WTC11 (cell line): ENCODE measurements around the gene NRN1L. TPM values are rescaled to one million over a fixed set of nuclear protein-coding genes. Genes with fewer than 3 reads are reported as not detected.
A peak's percentile ranks its signal among the peaks of the same experiment; 100 is the strongest.

ENCODE experiments used
- AR ChIP-seq: fragments of 250-450 bp; sonication (Bioruptor Pico); IDR thresholded peaks from 2 replicates; pipeline ENCODE4 v1.9.0; 2021; ENCODE audit warnings: mild to moderate bottlenecking
- ARID4B ChIP-seq: sonication (generic); formaldehyde crosslinking; IDR thresholded peaks from 2 replicates; pipeline ENCODE4 v1.8.0; 2023; ENCODE audit warnings: missing genetic modification reagents, mild to moderate bottlenecking, borderline replicate concordance
- E2F1 ChIP-seq: sonication (generic); formaldehyde crosslinking; IDR thresholded peaks from 2 replicates; pipeline ENCODE4 v1.8.0; 2022; ENCODE audit warnings: mild to moderate bottlenecking, missing genetic modification reagents
- E2F4 ChIP-seq: sonication (generic); formaldehyde crosslinking; IDR thresholded peaks from 2 replicates; pipeline ENCODE4 v1.8.1; 2022; ENCODE audit warnings: low read depth, mild to moderate bottlenecking, moderate library complexity, missing genetic modification reagents, borderline replicate concordance
- ERG ChIP-seq: fragments of 250-450 bp; sonication (Bioruptor Pico); IDR thresholded peaks from 2 replicates; pipeline ENCODE4 v1.8.0; 2021; ENCODE audit warnings: mild to moderate bottlenecking
- HMGXB4 ChIP-seq: sonication (generic); formaldehyde crosslinking; IDR thresholded peaks from 2 replicates; pipeline ENCODE4 v1.8.1; 2023; ENCODE audit warnings: mild to moderate bottlenecking, moderate library complexity, missing genetic modification reagents
- IRF2 ChIP-seq: sonication (generic); formaldehyde crosslinking; IDR thresholded peaks from 2 replicates; pipeline ENCODE4 v1.8.0; 2022; ENCODE audit warnings: low read depth, missing genetic modification reagents, borderline replicate concordance
- MXD4 ChIP-seq: fragments of 250-450 bp; sonication (Bioruptor Pico); IDR thresholded peaks from 2 replicates; pipeline ENCODE4 v1.8.0; 2021; ENCODE audit warnings: mild to moderate bottlenecking, moderate library complexity, borderline replicate concordance
- NFYB ChIP-seq: sonication (generic); formaldehyde crosslinking; conservative IDR thresholded peaks from 2 replicates; pipeline ENCODE4 v1.8.0; 2022; ENCODE audit warnings: low read depth, missing genetic modification reagents
- PRDM15 ChIP-seq: sonication (generic); formaldehyde crosslinking; IDR thresholded peaks from 2 replicates; pipeline ENCODE4 v1.8.0; 2022; ENCODE audit warnings: missing genetic modification reagents
- PRRX2 ChIP-seq: fragments of 250-450 bp; sonication (Bioruptor Pico); IDR thresholded peaks from 2 replicates; pipeline ENCODE4 v1.8.0; 2021; ENCODE audit warnings: mild to moderate bottlenecking
- SP1 ChIP-seq: sonication (generic); formaldehyde crosslinking; conservative IDR thresholded peaks from 2 replicates; pipeline ENCODE4 v1.8.1; 2022; ENCODE audit warnings: missing genetic modification reagents
- ZNF121 ChIP-seq: sonication (generic); formaldehyde crosslinking; IDR thresholded peaks from 2 replicates; pipeline ENCODE4 v1.8.0; 2023; ENCODE audit warnings: missing genetic modification reagents
- ZNF138 ChIP-seq: sonication (generic); formaldehyde crosslinking; conservative IDR thresholded peaks from 2 replicates; pipeline ENCODE4 v1.8.1; 2022; ENCODE audit warnings: mild to moderate bottlenecking, moderate library complexity, missing genetic modification reagents
- ZNF416 ChIP-seq: fragments of 250-450 bp; sonication (Bioruptor Pico); IDR thresholded peaks from 2 replicates; pipeline ENCODE4 v1.9.0; 2021; ENCODE audit warnings: mild to moderate bottlenecking, inconsistent platforms
- ZNF512 ChIP-seq: sonication (generic); formaldehyde crosslinking; IDR thresholded peaks from 2 replicates; pipeline ENCODE4 v1.8.1; 2022; ENCODE audit warnings: missing genetic modification reagents, borderline replicate concordance
- ZNF671 ChIP-seq: fragments of 250-450 bp; sonication (Bioruptor Pico); IDR thresholded peaks from 2 replicates; pipeline ENCODE4 v1.8.0; 2021; ENCODE audit warnings: mild to moderate bottlenecking
- total RNA-seq: library from RNA; stranded (reverse); gene quantifications from 3 replicates; pipeline ENCODE4 v1.2.3, GENCODE V29; 2021

The NRN1L gene
- total RNA-seq, 1 experiment from 2014 or later = 12.4 TPM

GRCh38 chr16:67872631-67873434 is 11.9 kb upstream of the NRN1L start, which contains the start of gene EDC4 (continued):
- peak; percentile 73; the same call in 1 of the 2 replicates for TF ChIP-seq HMGXB4
- no peak for TF ChIP-seq ZNF512 (CRISPR knock-in tag)
- 0 out of 2 replicates have a peak, but pooled peaks have one; percentile 67 for TF ChIP-seq ZNF416 (CRISPR knock-in tag)
- peak; percentile 30; the same call in 1 of the 2 replicates for TF ChIP-seq PRRX2
- no peak for TF ChIP-seq ERG (CRISPR knock-in tag)
- TF ChIP-seq SP1 (CRISPR knock-in tag) = peak; percentile 89
- TF ChIP-seq PRDM15 = no peak; the same call in 1 of the 2 replicates
- TF ChIP-seq E2F4 = peak; percentile 84; the same call in 1 of the 2 replicates
- no peak for TF ChIP-seq ZNF138 (CRISPR knock-in tag)
- TF ChIP-seq E2F1 = 0 out of 2 replicates have a peak, but pooled peaks have one; percentile 15
- TF ChIP-seq ZNF671 (CRISPR knock-in tag) = peak; percentile 76
- no peak for TF ChIP-seq MXD4 (CRISPR knock-in tag)
- no peak for TF ChIP-seq ZNF121 (CRISPR knock-in tag)
- peak; percentile 80 for TF ChIP-seq ARID4B (CRISPR knock-in tag)
- TF ChIP-seq AR (CRISPR knock-in tag) = no peak
- TF ChIP-seq NFYB (CRISPR knock-in tag) = no peak; the same call in 1 of the 2 replicates
- 0 out of 2 replicates have a peak, but pooled peaks have one; percentile 69 for TF ChIP-seq IRF2
